GM12891 (cell line): ENCODE results near the gene PLPPR3.
A peak's percentile ranks its signal among the peaks of the same experiment; 100 is the strongest.

Experiments used
- PAX5 ChIP-seq: IDR thresholded peaks from 2 replicates; pipeline ENCODE4 v1.6.1; 2011; ENCODE audit warnings: low read length, moderate library complexity, mild to moderate bottlenecking; ENCODE audit not compliant: insufficient read depth, severe bottlenecking
- POLR2A ChIP-seq: IDR thresholded peaks from 2 replicates; pipeline ENCODE4 v1.6.1; 2011; ENCODE audit warnings: low read depth, low read length, control low read depth
- POLR2AphosphoS5 ChIP-seq: IDR thresholded peaks from 2 replicates; pipeline ENCODE4 v1.6.1; 2011; ENCODE audit warnings: low read depth, low read length, control low read depth
- TAF1 ChIP-seq: IDR thresholded peaks from 2 replicates; pipeline ENCODE4 v1.6.1; 2011; ENCODE audit warnings: low read depth, low read length, control low read depth

DNA sequence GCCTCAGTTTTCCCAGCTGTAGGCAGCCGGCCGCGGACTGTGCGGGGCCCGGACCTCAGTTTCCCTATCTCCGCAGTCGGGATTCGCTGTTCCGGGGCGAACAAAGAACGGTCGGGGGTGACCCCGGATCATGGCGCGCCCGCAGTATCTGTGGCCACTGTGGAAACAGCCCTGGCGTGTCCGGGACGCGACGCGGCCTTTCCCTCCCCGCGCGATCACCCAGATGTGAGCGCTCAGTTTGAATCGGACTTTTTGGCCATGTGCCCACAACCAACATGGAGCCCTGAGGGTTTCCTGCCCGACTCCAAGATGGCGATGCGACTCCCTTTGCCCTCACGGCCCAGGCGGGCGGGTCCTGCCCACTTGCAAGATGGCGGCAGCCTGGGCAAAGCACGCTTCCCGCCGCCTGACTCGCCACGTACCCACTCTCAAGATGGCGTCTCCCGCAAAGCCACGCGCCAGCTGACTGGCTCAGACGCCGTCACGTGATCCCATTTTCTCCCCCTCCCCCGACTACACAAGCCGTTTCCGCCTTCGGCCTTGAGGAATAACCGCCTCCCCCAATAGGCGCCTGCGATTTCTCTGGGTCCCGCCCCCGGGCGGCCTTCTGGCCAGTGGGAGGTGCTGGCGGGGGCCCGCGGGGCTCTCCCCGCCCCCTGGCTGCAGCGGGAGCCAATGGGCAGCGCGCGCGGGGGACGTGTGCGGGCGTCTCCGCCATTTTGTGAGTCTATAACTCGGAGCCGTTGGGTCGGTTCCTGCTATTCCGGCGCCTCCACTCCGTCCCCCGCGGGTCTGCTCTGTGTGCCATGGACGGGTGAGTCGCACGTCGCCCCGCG lies 24.8 kb downstream of the PLPPR3 start, which contains the start of gene PTBP1:
- TF ChIP-seq POLR2AphosphoS5 (peak; percentile 96), PAX5 (no peak), TAF1 (peak; percentile 76), POLR2A (peak; percentile 94)
